Hematopoietic multipotent progenitor cell (in vitro differentiated cells): Measurements from ENCODE around the gene QSER1. TPM values are rescaled to one million over a fixed set of nuclear protein-coding genes. Genes with fewer than 3 reads are reported as not detected.

Experiments used
- DNase-seq, 3 donors: peaks; one replicate each; pipeline ENCODE4 v3.0.0-alpha.2; 2011 to 2015; ENCODE audit warnings: low read depth in 2 of 3, low spot score in 2 of 3
- total RNA-seq: library from RNA; depleted of rRNA; stranded (reverse); fragments of >200 nt; gene quantifications from one replicate; pipeline ENCODE4 v1.2.3, GENCODE V29; 2012

Gene QSER1
- total RNA-seq, 1 donor, result 11.8 TPM

DNA sequence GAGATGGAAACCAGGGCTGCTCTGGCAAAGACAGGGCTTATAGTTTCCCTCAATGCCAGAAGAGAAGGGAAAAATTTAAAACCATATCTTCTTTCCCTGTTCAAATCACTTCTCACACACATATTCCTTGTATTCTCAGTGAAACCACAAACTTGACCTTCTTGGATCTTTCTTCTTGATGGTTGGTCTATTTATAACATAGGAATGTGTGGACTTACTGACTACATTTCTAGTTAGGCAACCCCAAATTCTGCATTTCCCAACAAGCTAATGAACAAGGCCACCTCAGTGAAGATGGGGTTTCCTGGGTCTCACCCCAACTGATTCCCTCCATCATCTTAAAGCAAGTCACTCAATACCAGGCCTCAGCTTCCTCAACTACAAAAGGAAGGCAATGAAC lies 3.8 kb upstream of the QSER1 start:
- DNase-seq, result no peak

DNA sequence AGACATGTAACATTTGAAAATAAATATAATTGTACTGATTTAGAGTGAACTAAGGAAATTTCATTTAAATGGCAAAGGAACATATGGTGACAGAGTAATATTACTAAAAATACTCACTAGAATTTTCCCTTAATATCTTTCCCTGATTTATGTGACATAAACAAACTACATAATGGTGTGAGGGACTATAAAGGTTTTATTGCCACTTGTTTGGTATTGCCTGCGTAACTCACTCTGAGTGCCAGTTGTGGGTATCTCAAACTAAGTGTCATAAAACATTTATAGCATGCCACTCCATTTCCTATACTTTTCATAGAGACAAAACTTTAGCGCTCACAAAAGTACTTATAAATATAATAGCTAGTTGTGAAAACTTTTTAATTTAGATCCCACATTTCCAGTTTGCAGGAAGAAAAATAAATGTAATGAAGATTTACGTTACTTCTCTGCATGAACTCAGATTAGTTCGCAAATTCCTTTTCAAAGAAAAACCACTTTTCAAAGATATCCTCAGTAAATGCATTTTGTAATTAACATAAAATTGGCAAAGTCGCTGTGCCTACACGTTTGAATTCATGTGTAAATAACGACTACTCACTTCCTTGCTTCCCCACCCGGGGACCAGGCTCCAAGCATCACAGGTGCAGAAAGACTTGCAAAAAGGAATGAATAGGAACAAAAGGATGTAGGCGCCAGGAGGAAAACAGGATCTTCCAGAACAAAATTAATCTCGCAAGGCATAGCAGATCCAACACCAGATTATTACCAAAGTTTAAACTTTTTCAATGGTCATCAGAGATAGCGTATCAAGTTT lies 1.6 kb upstream of the QSER1 start:
- no peak for DNase-seq

DNA sequence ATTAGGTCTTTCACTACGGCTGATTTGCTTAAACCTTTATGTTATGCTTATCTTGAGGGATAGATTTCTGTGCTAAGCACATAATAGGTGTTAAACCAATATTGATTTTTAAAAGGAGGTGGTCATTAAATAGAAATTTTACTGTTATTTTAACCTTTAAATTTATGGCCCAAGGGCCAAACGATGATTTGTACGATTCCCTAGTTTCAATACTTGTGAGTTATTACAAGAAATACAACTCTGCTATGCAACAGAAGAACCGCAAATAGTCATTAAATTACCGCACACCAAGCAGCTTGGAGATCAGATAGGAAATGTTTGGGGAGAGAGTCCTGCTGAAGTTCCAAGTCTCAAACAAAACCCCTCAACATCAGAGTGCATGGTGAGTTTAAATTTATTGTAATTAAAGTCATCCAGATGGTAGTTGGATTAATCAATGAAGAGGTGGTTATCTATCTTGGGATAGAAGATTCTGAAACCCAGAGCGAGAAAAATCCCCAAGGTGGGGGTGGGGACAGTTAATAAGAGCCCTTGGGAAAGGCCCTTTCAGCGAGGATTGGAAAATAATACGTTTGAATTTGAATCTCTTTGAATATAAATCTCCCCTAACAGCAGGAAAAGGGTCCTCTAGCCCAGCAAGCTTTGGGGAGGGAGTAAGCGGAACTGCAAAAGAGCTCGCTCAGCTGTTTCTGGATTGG lies 805 bp upstream of the QSER1 start:
- peak in 2 of 3 donors; percentile 24 to 32 for DNase-seq

DNA sequence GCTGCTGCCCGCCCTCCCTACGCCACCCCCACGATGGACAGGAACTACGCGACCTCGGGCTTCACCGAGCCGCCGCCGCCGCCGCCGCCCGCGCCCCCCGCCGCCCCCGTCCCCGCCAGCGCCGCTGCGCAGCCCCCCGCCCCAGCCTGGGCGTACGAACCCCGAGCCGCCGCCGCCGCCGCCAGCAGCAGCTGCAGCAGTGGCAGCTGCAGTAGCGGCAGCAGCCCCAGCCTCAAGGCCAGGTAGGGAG lies 407 bp downstream of the QSER1 start:
- no peak for DNase-seq

DNA sequence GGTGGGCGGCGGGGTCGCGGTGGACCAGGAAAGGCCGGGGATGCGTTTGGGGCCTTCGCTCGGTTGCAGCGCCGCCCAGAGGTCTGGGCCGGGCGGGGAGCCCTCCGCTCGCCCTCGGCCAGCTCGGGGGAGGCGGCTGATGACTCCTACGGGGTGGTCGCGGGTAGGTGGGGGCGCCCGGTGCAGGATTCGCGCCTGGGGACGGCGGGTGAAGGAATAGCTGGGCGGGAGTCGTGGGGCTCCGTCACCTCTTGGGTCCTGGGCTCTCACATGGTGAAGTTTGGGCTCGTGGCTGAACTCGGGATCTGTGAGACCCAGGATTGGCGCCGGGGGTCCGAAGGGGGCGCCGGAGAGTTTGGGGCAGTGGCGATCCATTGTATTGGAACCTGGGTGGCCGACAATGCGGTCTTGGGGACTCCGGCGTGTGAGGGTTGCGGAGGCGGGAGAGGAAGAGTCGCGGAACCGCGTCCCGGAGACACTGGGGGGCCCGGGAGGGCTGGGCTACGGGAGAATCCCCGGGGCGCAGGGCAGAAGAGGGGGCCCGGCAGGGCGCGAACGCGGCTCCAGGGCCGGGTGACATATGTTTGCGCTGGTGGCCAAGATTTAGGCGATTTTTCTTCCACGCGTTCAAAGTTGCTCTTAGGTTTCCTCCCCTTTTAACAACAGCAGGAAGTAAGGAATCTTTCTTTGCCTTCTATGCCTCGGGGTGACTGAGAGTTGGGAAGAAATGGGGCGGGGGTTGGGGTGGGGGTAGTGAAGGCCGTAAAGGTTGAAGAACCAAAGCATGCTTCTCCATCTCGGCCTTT lies 935 bp downstream of the QSER1 start:
- peak in 2 of 3 donors; percentile 73 to 76 for DNase-seq

DNA sequence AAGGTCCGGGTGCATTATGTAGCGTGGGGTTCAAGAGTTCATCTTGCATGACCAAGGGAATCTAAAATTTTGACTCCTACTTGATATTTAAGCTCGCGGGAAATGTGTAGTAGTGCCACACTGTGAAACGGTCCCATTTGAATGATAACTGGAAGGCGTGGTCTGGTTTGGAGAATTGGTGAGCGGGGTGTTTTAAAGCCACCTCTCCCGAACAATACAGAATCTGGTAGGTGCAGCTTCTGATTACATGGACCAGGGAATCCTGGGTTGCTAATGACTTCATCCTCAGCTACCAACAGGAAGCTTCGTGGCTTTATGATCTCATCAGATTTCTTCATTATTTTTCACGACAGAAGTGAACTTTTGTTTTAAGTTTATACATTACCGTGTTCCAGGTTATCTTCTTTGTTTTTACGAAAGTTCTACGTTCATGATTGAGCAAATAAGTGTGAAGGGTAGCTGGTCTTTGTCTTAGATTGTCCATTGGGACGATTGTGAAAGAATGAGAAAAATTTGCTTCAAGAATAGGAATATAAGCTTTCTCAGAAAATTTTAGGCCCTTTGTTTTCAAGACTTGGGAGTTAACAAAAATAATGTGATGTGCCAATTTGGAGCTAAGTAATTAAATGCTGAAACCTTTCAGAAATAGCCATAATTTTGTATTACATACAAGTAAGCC lies 1.7 kb downstream of the QSER1 start:
- peak in 2 of 3 donors; percentile 65 to 72 for DNase-seq

DNA sequence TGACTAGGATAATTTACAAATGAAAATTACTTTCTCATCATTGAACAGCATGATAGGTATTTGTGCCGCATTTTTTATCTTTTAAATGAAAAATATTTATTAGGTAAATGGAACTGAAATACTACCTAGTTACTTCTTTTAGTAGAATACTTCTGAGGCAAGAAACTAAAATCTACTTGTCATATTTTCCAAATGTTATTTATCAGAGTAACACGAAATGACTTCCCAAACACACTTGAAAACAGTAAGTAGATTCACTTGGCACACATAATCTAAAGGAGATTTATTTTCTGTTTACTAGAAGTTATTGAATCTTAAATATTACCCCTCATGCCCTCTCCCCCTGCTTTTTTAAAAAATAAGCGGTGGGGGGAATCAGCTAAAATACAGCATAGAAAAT lies 2.3 kb downstream of the QSER1 start:
- no peak for DNase-seq

DNA sequence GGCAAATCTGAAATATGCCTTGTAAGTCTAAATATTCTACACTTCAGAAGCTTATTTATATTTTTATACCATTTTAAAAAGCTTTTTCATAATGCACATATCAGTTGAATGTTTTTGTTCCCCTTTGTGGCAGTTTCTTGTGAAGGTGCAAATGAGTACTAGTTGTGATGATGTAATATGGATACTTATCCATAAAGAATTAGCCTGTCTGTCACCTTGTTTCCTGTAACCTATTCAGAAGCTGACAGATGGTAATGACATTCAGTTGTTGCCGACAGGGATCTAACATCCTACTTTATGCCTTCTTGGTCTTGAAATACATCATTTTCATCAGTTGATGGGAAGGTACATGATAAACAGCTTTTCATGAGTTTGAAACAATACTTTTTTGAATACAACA lies 2.9 kb downstream of the QSER1 start:
- DNase-seq, result no peak

DNA sequence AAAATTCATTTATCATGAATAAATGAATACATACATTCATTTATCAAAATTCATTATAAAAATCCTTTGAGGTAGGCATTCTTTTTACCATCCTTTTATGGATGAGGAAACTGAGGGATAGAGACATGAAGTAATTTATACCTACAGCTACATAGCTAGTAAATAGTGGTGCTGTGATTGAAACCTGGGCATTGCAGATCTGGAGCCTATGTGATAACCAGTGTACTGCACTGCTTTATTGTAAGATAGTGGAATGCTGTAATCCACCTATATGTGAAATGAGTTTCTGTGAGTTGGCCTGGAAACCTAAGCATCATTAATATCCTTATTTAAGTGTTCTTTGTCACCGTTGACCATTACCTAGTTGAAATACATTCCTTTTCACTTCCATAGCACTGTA lies 4.5 kb downstream of the QSER1 start:
- DNase-seq, result no peak

DNA sequence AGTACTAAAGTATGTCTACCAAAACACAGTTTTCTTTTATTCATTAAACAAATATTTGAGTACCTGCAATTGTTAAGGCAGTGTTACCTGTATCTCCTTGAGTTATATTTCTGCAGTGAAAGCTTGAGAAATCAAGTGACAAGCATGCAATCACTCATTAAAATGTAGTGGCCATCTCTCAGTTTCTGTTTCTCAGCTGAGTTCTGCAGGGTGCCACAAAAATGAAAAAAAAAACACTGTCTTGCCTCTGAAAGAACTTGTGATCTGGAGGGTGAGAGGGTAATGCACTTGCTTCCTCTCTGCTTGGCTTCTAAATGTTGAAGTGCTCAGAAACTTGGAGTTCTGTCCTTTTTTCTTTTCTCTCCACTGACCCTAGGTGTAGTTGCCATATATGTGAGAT lies 6.8 kb downstream of the QSER1 start:
- no peak for DNase-seq

DNA sequence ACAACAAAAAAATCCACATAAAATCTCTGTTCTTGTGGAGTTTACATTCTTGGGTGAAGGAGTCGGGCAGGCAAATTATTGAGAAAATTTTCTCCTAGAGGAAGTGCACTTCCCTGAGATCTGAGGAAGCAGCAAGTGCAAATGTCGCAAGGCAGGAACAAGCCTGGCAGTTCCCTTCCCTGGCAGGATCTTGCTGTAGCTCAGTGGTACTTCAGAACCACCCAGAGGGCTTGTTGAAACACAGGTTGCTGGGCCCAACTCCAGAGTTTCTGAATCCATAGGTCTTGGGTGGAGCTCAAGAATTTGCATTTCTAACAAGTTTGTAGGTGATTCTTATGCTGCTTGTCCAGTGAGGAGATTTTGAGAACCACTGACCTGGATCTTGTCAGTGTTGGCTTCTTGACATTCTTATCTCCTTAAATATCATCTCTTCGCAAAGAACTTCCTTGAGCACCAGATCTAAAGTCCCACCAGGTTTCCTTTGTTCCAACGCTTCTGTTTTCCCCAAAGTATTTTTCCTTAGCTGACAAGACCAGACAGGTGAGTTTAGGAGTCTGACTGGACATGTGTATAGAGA lies 9.6 kb downstream of the QSER1 start:
- DNase-seq, result no peak

DNA sequence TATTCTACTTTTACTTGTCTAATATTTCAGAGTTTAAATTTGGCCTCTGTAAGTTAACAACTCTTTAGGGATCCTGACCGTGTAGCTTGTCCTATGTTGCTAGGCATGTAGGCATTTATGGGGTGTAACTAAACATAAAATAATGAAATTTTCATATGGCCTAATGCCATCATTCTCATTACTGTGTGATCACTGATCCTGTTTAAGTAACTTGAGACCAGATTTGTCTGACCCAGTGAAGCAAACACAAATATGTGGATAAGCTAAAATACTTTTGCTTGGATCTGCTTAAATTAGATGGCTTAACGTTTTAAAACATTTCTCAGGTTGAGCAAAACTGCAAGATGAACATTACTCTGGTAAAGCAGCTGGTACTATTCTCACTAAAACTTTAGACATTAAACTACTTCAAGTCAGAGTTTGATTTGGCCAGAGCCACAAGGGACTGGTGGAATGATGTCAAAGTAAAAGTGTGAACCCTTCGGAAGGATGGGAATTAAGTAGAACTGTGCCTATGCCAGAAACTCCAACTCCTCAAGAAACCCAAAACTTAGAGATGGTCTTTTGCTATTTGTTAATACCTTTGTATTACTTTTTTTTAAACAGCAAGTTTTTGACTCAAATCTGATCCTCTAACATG lies 12.5 kb downstream of the QSER1 start:
- no peak for DNase-seq

DNA sequence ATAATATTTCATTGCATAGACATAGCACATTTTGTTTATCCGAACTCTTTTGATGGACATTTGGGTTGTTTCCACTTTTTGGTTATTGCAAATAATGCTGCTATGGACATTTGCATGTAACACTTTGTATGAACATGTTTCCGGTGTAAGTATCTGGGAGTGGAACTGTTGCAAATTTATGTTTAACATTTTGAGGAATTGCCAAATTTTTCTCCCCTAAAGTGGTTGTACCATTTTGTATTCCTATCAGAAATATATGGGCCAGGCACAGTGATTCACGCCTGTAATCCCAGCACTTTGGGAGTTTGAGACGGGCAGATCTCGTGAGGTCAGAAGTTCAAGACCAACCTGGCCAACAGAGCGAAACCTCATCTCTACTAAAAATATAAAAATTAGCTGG lies 16.0 kb downstream of the QSER1 start:
- no peak for DNase-seq

DNA sequence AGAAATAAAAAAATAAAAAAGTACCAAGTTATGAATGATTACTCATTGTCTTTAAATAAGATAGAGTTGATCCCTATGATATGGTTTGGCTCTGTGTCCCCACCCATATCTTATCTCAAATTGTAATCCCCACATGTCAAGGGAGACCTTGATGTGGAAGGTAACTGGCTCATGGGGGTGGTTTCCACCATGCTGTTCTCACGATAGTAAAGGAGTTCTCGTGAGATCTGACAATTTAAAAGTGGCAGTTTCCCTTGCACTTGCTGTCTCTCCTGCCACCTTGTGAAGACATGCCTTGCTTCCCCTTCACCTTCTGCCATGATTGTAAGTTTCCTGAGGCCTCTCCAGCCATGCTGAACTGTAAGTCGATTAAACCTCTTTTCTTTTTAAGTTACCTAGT lies 18.8 kb downstream of the QSER1 start:
- DNase-seq, result no peak

DNA sequence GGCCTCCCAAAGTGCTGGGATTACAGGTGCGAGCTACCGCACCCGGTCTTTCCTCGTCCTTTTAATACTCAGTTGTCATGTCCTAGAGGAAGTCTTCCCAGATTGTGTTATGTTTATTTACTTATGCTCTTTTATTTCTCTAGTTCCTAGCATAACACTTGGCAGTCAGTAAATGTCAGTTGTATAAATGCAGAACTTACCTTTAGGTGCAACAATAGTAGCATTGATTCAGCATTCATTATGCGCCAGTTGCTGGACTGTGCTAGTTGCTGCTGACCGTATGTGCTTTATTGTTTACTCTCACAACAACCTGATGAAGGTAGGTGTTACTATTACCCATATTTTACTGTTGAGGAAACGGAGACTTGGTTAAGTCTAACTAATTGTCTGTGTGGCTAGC lies 20.8 kb downstream of the QSER1 start:
- DNase-seq, result no peak

DNA sequence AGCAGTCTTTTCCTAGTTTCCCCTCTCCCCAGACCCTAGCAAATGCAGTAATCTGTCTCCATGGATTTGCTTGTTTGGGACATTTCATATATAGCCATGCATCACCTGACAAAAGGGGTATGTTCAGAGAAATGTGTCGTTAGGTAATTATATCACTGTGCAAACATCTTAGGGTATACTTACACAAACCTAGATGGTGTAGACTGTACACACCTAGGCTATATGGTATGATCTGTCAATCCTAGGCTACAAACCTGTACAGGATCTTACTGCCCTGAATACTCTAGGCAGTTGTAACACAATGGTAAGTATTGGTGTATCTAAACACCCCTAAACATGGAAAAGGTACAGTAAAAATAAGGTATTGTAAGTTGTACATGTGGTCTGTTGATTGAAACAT lies 23.8 kb downstream of the QSER1 start:
- no peak for DNase-seq

DNA sequence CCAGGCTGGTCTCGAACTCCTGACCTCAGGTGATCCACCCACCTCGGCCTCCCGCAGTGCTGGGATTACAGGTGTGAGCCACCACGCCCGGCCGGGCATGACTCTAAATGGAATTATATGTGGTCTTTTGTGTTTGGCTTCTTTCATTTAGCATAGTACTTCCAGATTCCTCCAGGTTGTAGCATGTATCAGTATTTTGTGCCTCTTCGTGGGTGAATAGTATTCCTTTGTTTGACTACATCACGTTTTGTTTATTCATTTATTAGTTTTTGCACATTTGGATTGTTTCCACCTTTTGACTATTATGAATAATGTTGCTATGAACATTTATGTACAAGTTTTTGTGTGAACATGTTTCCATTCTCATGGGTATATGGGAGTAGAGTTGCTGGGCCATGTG lies 24.4 kb downstream of the QSER1 start:
- DNase-seq, result no peak

DNA sequence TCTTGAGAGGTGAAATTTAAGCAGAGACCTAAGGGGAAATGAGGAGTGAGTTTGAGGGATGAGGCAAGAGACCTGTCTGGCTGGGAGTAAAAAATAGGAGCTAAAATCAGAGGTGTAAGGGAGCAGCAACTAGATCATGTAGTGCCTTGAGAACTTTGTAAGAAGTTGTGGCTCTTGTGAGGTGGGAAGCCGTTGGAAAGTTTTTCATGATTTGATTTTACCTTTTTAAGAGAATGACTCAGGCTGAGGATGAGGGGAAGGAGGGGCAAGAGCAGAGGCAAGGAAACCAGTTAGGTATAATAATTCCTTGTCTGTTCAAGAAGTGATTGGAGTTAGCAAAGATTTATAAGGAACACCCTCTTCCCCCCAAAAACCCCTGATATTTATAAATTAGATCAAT lies 25.8 kb downstream of the QSER1 start:
- no peak for DNase-seq

DNA sequence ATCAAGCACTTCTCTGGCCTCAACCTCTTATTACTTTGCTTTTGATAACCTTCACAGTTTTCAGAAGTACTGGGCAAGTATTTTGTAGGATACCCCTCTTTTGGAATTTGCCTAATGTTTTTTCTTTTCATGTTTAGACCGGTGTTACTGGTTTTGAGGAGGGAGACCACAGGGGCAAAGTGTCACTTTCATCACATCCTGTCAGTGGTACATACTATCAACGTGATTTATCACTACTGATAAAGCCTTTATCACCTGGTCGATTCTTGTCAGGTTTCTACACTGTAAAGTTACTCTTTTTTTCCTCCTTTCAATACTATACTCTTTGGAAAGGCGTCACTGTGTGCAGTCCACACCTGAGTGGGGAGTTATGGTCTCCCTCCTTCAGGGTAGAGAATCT lies 26.7 kb downstream of the QSER1 start:
- no peak for DNase-seq

DNA sequence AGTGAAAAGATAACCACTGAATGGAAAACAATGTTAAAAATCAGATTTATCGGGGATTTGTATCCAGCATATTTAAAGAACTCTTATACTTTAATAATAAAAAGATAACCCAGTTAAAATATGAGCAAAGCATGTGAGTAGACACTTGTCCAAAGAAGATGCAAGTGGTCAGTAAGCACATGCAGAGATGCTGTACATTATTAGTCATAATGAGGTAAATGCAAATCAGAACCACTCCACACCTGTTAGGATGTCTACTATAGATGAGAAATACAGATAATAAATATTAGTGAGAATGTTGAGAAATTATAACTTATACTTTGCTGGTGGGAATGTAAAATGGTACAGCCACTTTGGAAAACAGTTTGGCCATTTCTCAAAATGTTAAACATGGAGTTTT lies 28.0 kb downstream of the QSER1 start:
- no peak for DNase-seq
